Raji (cell line): ENCODE data around the gene GLG1.

Experiments
- POLR2A ChIP-seq: IDR thresholded peaks from 2 replicates; pipeline ENCODE4 v1.6.1; 2011; ENCODE audit warnings: low read depth, low read length, control low read depth; ENCODE audit not compliant: insufficient read depth

Gene GLG1

DNA sequence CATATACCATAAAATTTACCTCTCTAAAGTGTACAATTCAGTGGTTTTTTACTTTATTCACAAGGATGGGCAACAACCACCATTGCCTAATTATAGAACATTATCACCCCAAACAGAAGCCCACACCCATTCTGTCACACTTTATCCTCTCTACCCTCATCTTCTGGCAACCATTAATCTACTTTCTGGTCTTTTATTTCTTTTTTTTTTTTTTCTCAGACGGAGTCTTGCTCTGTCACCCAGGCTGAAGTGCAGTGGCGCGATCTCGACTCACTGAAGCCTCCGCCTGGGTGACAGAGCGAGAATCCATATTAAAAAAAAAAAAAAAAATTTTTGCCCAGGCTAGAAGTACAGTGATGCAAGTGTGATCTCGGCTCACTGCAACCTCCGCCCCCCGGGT, 95.0 kb downstream of the GLG1 start:
- no peak for TF ChIP-seq POLR2A

DNA sequence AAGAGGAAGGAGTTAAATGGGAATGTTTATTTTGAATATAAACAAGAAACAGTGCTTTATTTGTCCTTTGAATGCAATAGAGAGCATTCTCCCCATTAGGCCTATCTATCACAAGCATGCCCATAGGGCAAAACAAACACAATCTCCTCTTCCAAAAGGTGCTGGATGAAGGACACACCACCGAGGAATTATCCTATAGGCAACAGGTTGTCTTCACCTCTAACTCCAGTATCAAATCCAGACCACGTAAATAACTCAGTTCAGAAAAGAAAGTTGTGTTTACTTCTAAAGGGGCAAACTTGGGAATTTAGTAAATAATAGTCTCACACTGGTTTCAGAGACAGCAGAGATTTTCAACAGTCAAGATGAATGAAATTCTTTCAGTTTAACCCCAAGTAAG, 101.9 kb downstream of the GLG1 start:
- no peak for TF ChIP-seq POLR2A

DNA sequence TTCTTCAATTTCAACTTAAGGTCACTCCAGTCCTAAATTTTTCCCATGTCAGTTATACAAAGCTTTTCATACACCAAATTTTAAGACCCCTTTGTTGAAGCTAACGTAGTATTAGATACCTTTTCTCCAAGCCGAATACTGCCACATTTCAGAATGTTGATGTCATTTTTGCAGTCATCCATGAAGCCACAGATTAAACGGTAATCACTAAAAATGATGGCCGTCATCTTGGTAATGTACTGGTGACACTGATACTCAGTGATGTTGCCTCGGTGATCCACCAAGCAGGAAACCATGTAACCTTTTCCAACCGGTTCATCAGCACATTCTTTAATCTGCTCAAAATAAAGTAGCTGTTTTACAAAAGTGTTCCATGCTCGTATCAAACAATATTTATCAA, 103.5 kb downstream of the GLG1 start:
- TF ChIP-seq POLR2A: no peak

DNA sequence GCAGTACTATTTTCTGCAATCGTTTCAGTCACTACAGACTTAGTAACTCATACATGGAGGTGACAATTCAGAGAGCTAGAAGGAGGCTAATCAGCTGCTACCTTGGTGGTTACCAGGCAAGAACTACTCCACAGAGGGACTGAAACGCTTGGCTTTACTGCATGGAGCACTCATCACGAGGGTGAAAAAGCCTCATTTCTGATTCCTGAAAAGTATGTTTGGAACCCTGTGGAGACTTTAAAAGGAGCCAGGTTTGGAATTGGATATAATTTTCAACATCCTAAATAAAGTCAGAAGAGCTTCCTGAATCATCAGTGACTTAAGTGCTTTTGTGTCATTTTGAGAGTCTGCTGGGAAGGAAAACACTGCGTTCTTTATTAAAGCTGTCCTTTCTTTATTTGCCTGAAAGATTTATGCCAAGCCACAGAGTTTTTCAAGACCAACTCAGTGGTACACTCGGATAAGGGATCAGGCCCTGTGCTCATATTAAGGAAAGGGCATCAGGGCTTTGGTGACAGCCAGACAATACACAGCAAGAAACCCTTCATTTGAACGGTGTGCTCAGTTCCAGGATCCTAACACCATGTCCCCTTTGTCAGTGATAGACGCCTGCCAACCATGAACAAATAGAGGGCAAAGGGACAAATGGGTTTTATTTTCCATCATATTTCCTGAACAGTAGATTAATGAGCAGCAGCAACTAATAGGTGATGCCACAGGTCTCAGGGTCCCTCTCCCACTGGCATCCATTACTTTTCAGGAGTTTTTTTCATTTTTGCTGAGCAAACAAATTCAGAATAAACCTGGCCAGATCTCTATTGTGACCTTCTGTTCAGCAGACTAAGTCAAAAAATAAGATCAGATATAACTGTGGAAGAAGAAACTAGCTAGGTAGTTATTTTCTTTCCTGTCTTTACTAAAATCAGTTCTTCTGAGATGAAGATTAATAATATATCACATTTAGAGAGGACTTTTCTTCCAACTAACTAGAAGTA, 105.1 kb downstream of the GLG1 start:
- no peak for TF ChIP-seq POLR2A

DNA sequence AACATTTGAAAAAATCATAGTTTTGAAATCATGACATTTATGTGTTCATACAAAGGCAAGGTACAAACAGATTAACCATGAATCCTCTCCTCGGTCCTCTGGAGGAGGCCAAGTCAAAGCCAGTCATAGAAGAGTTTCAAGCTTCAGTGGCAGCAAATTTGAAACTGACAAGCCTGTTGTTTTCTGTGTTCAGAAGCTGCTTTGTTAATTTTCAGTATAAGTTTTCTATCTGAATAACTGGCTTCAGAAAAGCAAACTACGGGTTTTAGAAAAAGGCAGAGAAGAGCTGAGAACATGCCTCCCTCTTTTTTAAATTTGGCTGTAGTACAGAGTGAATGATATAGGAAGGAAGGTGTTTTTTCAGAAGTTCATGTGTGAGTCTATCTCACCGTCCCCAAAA, 106.0 kb downstream of the GLG1 start:
- no peak for TF ChIP-seq POLR2A

DNA sequence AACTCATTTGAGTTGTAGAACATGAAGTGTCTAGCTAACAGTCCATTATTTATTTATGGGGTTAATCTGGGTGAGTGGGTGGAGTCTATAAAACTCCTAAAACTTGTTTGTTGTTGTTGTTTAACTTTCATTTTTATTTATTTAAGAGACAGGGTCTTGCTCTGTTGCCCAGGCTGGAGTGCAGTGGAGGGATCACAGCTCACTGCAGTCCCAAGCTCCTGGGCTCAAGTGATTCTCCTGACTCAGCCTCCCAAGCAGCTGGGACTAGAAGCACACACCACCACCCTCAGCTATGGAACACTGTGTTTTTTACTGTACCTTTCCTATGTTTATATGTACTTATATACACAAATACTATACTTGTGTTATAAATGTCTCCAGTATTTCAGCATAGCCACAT, 107.8 kb downstream of the GLG1 start:
- no peak for TF ChIP-seq POLR2A

DNA sequence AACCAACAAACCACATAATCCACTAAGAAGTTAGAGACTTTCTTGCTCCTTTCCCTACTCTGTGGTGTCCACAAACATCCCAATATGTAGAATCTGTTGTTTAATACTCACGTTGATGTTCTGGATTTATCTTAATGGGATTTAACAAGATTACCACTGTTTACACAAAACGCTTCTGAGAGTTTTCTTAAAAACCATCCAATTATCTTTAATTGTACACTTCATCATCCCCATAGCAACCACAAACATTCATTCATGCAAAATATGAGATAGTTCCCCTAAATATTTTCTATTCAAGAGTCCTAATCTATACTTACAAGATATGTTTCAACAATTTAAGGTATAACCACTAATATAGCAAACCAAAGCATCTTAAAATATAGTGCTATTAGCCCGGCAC, 109.2 kb downstream of the GLG1 start:
- TF ChIP-seq POLR2A: no peak

DNA sequence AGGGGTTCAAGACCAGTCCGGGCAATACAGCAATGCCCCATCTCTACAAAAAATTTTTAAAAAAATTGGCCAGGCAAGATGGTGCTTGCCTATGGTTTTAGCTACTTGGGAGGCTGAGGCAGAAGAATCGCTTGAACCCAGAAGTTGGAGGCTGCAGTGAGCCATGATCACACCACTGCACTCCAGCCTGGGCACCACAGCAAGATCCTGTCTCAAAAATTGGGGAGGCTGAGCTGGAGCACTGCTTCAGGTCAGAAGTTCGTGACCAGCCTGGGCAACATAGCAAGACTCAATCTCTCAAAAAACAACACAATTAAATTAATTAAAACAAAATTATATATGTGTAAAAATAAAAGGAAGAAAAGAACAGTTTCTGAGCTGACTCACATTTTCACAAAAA, 110.9 kb downstream of the GLG1 start:
- no peak for TF ChIP-seq POLR2A

DNA sequence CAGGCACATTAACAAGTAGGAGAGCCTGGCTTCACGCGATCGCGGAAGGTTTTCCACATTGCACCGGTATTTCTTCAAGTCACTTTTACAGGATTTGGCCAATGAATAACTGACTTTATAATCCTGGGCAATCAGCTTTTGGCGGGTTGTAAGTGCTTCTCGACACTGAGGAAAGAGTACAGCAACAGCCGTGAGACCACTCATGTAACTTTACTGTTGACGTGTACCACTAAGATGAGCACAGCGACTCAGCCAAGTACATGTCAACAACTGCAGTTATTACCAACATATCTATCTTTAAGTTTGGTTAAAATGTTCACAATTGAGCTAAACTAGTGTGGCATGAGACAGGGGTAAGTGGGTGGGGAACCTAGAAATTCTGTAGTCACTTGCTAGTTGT, 113.9 kb downstream of the GLG1 start:
- no peak for TF ChIP-seq POLR2A

DNA sequence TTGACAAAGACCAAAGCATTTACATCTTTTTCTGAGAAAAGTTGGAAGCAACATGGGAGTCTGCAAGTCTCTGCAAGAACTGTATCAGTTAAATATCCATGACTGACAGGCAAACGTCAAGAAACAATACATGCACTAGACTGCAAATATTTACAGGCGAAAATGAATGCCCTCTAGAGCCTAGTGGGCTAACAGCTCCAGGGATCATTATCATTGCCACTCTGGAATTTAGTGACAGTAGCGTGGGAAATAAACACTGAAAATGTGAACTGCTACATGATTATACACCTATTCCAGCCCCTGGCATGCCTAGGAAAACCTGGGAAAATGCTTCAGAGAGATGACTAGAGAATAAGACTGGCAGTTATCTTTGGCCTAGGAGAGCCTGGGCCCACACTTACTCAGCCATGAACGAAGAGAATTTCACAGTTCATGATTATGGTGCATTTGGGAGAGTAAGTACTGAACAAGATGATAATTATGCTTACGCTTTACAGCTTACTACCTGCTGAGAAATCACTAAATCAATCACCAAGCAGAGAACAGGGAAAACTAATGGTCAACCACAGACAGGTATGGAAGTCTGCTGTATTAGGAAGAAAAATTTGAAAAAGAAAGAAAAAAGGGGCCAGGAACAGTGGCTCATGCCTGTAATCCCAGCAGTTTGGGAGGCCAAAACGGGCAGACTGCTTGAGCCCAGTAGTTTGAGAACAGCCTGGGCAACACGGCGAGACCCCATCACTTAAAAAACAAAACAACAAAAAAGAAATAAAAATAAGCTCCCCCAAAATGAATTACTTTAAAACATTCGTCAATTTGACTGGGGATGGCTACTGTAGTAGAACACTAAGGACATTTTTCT, 119.0 kb downstream of the GLG1 start:
- no peak for TF ChIP-seq POLR2A

DNA sequence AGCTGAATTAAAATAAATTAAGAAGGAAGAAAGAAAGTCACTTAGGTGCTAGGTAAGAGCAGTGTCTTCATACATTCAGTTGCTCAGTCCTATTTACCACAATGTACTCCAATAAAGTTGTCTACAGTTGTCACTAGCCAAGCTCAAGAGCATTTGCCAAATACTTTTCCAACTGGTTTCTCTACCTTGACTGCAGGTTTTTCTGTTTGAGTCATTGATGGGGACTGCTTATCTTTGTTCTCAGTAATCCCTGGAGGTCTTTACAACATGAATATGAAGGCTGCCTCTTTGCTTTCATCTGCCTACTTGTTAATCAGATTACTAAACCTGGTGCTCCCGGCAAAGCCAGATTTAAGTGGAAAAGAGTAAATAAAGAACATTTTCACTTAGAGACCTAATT, 121.0 kb downstream of the GLG1 start:
- no peak for TF ChIP-seq POLR2A

DNA sequence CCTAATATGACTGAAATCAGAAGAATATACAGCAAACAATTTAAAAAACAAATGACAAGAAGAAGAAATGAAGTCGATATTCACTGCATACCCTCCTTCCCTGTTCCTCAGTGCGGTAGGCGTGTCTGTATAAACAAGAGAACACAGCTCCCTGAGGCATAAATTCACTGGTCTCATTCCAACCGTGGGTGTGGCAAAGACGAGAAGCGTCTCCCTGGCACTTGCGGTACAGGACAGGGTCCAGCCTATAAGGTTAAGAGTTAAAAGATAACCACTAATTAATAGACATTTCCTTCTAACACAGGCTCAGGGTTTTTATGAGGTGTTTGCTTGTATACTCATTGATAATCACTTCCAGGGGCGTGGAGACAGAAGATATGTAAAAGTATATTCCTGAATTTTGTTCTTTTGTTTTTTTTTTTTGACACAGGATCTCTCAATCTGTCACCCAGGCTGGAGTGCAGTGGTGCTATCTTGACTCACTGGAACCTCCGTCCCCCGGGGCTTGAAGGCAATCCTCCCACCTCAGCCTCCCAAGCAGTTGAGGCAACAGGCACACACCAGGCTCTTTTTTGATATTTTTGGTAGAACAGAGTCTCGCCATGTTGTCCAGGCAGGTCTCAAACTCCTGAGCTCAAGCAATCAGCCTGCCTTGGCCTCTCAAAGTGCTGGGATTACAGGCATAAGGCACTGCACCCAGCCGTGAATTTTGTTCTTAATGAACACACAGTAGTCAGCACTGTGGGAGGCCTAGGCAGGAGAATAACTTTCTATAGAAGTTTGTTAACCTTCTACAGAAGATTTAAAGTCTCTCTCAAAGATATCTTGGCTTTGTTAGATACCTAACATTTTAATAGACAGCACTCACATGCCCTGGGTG, 126.5 kb downstream of the GLG1 start:
- no peak for TF ChIP-seq POLR2A

DNA sequence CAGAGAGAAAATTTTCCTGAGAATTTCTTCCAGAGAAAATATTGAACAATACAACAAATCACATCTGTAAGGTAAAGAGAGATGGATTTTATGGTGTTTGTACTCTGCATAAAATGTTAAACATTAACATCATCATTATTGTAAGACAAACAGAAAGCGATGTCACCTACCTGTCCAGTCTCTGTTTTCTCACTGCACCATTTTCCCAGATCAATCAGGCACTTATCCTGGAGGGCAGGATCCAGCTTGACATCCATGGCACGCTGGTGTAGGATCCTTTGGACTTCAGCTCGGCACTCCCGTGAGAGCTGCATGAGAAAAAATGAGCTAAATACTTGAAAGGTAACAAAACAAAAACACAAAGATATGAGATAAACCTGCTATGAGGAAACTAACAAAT, 129.7 kb downstream of the GLG1 start:
- TF ChIP-seq POLR2A: no peak

DNA sequence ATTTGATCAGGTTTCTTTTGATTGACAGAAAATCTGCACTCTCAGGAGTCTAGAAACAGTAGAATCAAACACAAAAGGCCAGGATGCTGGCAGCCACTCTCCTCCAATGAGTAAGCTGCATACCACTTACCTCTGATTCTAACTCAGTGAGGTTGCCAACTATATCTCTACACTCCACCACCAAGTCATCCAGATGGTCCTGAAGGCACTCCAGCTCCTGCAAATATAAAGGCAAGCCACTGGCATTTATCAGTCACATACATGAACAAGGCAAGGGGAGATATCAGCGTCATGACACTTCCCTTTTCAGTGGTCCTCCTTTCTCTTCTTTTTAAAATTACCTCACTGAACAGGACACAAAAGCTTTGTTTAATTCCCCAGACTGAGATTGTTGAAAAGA, 132.5 kb downstream of the GLG1 start:
- TF ChIP-seq POLR2A: no peak

DNA sequence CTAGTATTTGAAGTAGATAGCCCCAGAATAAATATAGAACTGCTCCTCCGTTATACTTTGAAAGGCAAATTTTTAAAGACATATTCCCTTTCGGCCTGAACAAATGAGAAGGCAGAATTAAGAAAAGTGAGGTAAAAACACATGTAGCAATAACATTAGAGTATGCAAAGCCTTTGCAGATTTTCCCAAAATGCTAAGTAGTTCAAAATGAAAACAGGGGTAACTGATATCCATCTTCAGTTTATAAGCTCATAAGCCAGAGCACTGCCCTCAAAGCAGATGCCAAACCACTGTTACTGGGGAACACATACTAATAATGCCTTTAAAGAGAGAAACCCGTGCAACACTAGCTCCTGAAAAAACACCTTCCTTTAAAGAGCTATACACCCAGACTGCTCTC, 134.4 kb downstream of the GLG1 start:
- TF ChIP-seq POLR2A: no peak
